ENCODE results near the gene SP140.
"Not testable (repeated sequence)": the region's sequence is repeated elsewhere in the genome, so short reads cannot be mapped to it uniquely, and the experiment has no call there.

Gene SP140

DNA sequence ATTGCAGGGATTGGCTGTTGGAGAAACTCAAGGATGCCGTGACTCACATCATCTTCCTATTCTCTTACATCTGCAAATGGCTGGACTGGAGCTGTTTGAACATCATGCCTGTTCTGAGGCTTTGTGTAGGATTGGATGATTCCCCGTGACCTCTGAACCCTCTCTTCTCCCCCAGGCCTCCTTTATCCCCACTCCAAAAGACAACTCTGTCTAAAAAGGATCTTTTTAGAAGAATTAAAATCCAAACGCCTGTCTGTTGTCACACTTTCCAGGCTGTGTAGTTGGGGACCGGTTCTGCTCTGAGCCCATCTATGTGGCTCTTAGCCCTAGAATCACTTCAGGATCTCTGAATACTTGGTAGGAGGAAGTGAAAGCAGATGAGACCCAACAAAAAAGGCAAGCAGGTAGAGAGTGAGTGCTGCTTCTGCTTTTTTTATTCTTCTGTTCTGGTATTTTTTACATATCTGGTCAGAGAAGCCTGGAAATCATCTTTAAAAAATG lies 565 bp downstream of the SP140 start:
- DNase-seq (ENCODE audit: low spot score): no peak

DNA sequence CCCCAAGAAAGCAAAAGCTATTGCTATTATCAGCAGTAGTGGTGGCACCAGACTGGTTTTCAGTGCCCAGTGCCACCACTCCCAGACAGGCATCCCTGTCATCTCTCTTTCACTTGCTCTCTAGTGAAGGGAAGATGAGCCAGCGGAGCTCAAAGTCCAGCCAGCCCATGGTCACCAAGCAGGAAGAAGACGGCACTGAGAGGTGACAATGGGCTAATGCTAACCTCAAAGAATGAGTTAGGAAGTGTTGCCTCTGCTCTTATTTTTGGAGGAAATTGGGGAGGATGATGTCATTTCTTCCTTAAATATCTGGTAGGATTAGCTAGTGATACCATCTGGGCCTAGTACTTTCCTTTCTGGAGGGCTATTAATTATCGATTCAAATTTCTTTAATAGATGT lies 1.7 kb downstream of the SP140 start:
- no peak for DNase-seq (ENCODE audit: low spot score)

DNA sequence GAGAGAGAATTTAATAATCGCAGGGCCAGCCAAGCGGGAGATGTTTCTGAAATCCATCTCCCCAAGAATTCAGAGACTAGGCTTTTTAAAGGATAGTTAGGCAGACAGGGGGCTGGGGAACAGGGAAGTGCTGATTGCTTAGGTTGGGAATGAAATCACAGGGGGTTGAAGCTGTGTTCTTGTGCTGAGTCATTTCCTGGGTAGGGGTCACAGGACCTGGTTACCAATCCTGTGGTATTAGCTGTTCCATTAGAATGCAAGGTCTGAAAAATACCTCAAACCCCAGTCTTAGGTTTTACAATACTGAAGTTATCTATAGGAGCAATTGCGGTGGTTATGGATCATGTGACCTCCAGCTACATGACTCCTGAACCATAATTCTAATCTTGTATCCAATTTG lies 4.6 kb downstream of the SP140 start:
- DNase-seq (ENCODE audit: low spot score): no peak

DNA sequence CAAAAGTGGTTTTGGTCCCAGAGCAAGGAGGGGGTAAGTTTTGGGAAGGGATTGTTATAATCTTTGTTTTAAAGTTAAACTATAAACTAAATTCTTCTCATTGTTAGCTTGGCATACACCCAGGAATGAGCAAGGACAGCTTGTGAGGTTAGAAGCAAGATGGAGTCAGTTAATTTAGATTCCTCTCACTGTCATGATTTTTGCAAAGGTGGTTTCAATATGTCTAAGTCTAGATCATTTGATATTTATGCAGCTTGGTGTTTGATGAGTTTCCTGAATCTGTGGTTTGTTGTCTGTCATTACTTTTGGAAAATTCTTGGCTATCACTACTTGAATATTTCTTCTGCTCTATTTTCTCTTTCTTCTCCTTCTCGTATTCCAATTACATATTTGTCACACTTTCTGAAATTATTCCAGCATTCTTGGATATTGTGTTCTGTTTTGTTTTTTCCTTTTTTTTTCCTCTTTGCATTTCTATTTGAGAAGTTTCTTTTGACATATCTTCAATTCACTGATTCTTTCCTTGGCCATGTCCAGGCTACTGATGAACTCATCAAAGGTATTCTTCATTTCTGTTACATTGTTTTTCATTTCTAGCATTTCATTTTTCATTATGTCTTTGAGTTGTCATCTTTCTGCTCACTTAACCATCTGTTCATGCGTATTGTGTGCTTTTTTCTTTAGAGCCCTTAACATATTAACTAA lies 5.1 kb downstream of the SP140 start:
- DNase-seq (ENCODE audit: low spot score): no peak

DNA sequence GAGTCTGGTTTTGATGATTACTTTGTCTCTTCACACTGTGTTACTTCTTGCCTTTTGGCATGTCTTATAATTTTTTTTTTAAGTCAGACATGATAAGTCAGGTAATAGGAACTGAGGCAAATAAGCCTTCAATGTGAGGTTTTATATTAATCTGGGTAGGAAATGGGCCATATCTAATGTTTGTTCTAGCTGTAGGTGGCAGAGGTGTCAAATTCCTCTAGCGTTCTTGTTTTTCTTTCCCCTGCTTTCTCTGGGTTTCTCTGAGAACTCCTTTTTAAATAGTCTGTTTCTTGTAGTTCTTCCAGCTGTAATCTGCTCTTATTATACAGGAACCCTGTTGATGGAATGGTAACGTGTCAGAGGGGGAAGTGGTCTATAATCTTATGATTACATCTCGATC lies 5.7 kb downstream of the SP140 start:
- DNase-seq (ENCODE audit: low spot score): no peak

DNA sequence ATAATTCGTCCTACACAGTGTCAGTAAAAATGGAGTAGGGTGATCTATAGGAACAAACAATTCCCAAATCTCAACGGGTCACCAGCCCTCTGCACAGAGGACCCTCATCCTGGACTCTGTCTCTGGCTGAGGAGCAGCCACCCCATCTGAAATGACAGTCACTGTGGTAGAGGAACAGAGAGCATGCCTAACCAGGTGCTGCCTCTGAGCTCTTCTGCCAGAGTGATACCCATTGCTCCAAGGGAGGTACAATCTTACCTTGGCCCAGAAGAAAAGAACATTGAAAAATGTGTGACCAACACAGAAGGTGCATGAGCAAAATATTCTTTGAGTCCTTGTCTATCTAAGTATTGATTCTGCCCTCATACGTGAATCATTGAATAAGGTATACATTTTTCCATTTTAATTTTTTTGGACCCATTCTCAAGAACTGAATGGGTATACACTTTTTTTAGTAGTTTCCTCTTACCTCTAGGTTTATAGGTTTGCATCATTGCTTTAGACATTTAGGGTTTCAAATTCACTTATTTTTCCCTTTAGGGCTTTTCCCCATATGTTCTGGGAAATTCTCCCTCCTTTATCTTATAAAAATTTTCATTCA lies 8.7 kb downstream of the SP140 start:
- DNase-seq (ENCODE audit: low spot score): no peak

DNA sequence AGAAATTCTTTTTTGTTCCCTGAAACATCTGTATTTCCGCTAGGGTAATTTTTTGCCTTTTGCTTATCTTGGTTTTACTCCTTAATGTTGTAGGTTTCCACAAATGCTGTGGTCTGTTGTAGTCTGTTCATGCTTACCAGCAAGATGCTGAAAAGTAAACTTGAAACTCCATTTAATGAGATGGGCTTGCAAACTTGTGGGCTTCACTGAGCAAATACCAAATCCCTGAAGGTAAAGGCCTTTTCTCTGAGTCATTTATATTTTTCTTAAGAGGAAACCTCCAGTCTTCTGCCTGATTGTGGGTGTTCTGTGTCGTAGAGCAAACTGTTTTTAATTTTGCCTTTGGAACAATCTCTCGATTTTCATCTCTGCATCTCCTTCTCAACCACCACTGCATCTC lies 9.3 kb downstream of the SP140 start:
- no peak for DNase-seq (ENCODE audit: low spot score)

DNA sequence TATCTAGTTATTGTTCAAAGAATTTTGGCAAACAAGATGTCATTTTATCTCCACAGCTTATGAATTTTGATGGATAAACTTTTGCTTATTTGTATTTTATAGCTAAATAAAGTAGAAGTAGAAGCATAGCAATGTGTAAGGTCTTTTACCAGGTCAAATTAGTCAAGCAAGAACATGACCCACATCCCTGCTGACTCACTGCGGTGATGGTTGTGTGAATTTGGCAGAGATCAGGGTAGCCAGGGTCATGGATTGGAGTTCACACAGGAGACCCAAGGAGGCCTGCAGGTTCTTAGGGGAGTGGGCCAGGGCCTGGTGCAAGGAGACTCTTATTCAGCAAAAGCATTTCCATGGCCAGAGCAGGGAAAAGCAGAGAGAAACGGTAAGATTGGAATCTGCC lies 18.7 kb downstream of the SP140 start:
- no peak for DNase-seq (ENCODE audit: low spot score)

DNA sequence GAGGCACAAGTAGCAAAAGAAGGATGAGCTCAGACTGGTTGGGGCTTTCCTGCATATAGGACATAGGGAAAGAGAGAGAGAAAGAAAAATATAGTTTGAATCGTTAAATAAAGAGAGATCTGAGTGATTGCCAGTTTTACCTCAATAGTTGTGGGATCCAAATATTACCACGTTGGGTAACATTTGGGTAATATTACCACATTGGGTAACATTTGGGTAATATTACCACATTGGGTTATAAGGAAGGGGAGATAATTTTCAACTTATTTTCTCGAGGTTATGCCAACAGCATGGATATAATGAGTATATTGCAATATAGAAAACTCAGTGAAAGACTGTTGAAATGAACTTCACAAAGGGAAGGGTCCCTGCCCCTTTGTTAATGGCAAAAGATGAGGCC lies 20.7 kb downstream of the SP140 start:
- DNase-seq (ENCODE audit: low spot score): no peak

DNA sequence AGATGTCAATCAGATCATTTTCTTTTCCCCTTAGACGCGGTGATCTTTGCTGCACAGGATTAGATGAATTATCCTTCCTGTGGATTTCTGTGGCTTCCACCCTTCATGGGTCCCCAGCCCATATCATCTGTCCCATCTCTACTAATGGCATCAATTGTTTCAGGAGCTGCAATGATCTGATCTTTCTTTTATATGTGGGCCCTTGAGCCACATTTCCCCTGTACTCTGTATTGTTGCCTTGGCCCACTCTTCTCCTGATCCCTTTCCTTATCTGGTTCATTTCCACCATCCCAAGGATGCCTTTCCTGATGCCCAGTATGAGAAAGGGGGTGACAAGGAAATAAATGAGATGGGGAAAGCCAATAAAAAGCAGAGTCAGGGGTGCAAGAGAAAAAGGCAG lies 24.7 kb downstream of the SP140 start:
- no peak for DNase-seq (ENCODE audit: low spot score)

DNA sequence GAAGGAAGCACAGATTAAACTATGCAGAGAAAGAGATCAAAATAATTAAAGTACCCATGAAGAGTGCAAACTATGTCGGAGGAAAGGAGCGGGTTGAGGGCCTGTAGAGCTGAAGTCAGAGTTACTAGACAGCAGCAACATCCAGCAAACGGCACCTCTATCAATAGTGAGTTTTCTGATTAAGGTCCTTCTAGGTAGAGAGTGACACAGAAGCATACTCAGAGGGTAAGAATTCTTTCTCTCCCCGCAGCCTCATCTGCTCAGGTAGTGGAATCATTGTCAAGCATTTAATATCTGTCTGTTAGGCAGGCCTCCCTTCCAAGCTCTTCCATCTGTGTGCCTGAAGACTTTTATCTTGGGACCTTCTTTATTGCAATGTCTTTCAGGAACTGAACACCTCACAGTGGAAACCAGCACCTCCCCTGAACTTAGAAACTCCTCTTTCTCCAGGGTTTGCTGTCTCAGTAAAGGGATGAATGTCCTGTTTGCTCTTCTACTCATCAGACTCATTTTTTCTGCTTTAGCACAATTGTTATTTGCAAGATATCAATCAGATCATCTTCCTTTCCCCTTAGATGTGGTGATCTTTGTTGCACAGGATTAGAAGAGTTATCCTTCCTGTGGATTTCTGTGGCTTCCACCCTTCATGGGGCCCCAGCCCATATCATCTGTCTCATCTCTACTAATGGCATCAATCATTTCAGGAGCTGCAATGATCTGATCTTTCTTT lies 28.8 kb downstream of the SP140 start:
- DNase-seq (ENCODE audit: low spot score): no peak

DNA sequence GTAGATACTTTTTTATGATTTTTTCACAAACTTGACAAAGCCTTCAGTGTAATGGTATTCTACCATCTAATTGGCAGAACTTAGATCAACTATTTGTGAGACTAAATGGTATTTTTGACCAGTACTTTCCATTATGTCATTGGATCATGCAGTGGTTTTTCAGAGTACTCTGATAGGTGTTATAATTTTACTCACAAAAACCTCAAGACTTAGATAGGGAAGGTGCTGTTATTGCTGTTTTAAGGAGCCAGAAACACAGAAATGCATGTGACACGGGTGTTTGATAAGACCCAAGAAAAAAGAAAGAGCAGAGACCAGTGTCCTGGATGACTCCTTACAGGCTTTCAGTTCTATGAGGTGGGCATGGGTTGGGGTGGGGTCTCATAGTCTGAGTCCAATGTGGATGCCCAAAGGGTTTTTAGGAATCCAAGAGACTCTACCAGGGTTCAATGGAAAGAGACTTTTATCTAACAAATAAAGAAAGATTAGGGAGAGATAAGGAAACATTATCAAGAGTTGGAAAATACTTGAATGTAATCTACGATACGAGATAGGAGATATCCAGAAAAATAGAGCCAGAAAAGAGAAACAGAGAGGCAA lies 31.3 kb downstream of the SP140 start:
- no peak for DNase-seq (ENCODE audit: low spot score)

DNA sequence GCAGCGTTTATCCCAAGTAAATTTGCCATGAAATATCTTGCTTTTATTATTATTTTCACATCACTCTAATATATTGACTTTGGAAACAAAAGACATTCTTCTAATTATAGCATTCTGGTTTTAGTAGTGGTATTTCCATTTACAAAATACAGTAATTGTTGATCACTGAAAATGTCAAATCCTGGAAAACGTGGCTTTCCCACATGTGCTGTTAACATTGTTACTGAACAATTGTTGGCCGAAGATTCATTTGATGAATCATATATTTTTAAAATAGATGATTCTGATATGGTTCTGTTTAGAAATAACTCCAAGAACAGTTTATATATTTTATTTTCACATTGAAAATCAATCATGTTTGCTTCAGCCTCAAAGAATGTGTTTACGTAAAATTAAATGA lies 32.9 kb downstream of the SP140 start:
- DNase-seq (ENCODE audit: low spot score): no peak

DNA sequence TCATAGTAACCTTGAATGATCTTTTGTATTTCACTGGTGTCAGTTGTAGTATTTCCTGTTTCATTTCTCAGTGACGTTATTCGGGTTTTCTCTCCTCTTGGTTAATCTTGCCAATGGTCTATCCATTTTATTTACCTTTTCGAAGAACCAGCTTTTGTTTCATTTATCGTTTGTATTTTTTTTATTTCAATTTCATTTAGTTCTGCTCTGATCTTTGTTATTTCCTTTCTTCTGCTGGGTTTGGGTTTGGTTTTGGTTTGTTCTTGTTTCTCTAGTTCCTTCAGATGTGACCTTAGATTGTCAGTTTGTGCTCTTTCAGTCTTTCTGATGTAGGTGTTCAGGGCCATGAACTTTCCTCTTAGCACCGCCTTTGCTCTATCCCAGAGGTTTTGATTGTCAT lies 36.7 kb downstream of the SP140 start:
- no peak for DNase-seq (ENCODE audit: low spot score)

DNA sequence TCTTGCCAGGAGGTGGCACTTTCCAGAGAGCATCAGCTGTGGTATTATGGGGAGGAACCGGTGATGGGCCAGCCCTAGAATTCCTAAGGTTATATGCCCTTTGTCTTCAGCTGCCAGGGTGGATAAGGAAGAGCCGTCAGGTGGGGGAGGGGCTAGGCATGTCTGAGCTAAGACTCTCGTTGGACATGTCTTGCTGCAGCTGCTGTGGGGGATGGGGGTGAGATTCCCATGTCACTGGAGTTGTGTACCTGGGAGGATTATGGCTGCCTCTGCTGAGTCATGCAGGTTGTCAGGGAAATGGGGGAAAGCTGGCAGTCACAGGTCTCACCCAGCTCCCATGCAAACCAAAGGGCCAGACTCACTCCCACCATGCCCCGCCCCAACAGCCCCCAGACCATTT lies 39.4 kb downstream of the SP140 start:
- DNase-seq (ENCODE audit: low spot score): not testable (repeated sequence)

DNA sequence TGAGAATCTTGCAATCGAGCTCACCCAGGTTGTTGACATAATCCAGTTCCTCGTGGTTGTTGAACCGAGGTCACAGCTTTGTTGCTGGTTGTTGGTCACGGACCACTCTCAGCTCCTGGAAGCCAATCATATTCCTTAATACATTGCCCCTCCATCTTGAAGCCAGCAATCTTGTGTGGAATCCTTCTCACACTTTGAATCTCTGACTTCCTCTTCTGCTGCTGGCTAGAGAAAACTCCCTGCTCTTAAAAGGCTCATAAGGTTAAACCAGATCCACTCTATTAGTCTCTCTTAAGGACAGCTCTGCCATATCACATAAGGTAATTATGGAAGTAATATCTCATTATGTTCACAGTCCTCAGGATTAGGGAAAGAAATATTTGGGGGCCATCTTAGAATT lies 41.1 kb downstream of the SP140 start:
- DNase-seq (ENCODE audit: low spot score): no peak

DNA sequence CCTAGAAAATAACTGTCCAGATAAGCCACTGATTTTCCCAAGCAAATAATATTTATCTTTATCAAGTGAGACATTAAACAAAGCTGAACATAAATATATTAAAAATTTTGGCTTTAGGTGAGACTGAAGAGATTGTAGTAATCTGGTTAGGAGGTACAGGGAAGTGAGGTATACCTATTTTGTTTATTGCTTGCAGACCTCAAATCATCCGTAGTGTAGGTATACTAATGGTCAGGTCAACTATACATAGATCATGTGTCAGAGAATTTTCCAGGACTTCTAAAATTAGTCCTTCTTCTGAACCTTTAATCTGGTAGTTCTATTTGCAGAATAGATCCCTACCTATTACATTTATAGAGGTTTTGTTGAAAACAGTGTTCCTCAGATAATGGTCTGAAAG lies 41.5 kb downstream of the SP140 start:
- DNase-seq (ENCODE audit: low spot score): no peak

DNA sequence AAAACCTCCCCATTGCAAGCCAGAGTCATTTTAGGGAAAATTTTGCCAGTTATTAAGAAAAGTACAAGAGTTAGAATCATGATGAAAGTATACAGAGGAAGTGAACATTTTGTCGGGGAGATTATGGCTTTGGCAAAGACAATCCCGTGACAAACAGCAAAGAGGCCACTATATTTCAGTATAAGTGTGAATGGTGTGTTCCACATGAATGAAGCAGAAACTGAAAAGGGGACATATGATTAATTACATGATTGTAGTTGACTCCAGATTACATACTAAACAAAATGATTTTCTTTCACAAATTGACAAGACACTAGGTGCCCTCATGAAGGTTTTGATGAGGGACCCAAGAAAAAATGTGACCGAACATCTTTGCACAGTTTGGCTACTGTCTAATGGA lies 42.0 kb downstream of the SP140 start:
- no peak for DNase-seq (ENCODE audit: low spot score)

DNA sequence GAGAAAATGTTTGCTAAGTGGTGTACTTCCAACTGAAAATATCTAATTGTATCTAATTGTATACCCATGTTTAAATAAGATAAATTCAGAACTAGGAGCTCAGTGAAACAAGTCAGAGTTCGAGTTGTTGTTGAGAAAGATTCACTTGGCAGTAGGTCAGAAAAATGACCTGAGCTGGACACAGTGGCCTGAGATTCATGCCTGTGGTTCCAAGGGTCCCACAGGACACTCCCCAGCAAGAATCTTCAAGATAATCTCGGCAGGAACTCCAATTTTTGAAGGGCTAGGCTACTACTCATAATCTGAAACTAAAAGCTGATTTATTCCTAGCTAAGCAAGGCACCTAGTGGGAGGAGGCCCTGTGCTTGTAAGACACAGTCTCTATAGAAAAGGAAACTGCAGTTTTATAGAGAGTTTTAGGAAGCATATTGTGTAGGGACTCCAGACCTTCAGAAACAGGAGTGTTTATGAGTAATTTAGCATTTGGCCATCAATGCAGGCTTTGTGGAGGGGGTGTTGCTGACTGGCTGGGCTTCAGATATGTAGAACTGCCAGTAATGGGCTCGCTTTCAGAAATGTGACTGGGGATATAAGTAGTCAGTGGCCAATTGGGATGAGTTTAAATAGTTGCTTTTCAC lies 43.2 kb downstream of the SP140 start:
- DNase-seq (ENCODE audit: low spot score): no peak

DNA sequence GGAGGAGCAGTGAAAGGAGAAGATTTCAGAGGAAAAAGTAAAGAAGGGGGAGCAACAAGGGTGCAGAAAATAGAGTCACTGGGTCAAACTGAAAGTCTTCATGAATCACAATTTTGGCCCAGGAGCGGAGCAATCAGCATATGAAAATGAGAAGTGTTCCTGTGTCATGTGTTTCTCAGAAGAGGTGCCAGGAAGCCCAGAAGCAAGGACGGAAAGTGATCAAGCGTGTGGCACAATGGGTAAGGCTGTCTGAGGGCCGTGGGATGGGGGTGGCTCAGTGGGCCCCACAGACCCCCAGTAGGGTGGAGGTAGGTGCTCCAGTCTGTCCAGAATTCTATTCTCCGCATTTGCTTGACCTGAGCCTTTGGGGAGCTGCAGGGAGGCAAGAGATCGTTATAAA lies 44.2 kb downstream of the SP140 start:
- DNase-seq (ENCODE audit: low spot score): no peak

DNA sequence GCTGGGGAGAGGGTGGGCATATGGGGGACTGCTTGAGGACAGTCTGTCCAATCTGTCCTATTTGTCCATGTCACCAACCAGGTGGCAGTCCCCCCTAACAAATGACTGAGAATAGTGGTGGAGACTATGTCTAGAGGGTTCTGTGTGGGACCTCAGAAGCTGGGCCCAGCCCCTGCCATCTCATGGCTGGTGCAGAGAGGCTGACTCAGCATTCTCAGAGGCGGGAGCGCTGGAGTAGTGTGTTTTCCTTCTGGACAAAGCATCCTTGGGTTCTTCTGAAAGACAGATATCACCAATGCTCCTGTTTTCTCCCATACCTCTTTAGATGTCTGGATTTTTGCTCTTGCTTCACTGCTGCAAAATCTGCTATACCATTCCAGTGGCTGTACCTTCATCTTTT lies 57.4 kb downstream of the SP140 start:
- DNase-seq (ENCODE audit: low spot score): no peak

DNA sequence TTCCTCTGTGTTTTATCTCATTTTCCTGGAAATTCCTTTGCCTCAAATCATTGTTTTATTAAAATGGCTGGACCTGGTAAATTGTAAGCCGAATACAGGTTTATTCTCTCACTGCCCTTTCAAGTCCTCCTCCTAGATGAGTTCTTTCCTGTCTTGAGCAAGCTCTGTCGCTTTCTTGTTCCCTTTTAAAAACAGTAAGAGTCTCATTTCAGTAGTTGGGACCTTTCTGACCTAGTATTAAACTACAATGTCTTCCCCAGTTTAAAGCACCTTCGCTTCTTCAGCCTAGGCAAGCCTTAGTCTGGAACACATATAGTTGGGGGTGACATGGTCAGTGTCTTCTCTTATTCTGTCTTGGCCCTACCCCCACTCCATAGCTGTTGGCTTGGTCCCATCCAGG lies 60.5 kb downstream of the SP140 start:
- DNase-seq (ENCODE audit: low spot score): no peak

DNA sequence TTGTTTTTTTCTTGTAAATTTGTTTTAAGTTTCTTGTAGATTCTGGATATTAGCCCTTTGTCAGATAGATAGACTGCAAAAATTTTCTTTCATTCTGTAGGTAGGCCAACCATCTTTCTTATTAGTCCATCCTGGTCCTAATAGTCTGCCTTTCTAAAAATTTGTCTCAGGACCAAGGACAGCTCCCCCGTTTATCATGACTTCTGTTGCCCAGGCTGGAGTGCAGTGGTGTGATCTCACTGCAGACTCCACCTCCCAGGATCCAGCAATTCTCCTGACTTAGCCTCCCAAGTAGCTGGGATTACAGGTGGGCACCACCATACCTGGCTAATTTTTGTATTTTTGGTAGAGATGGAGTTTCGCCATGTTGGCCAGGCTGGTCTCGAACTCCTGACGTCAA lies 63.8 kb downstream of the SP140 start:
- DNase-seq (ENCODE audit: low spot score): not testable (repeated sequence)

All from AG20443 (cell line).